Dermis blood vessel endothelial cell (primary cell): Measurements from ENCODE around the gene MAZ. TPM values are rescaled to one million over a fixed set of nuclear protein-coding genes. Genes with fewer than 3 reads are reported as not detected.

ENCODE experiments used
- DNase-seq: peaks from one replicate; pipeline ENCODE4 v3.0.0; 2010
- total RNA-seq: library from RNA; depleted of rRNA; stranded (reverse); fragments of >200 nt; gene quantifications from 2 replicates; pipeline ENCODE4 v1.2.3, GENCODE V29; 2014

Gene MAZ
- total RNA-seq, 1 donor from 2014 or later, result 130 TPM

GRCh38 chr16:29858149-29858849, 52.0 kb downstream of the MAZ start:
- no peak for DNase-seq

- DNase-seq, result no peak
Measured at GRCh38 chr16:29858974-29859373, 52.6 kb downstream of the MAZ start.

GRCh38 chr16:29860218-29860617, 53.9 kb downstream of the MAZ start:
- no peak for DNase-seq

Other genes with a start within 250 kb of the MAZ start
- not detected in 2 replicates for gene SPN, start 143.3 kb upstream of the MAZ start, total RNA-seq
- gene QPRT, start 127.3 kb upstream of the MAZ start, total RNA-seq, result 0.28 and 1.0 TPM in 2 replicates
- gene C16orf54, start 60.5 kb upstream of the MAZ start, total RNA-seq, result not detected in 2 replicates
- gene ZG16, start 28.3 kb upstream of the MAZ start, total RNA-seq, result not detected in 2 replicates
- 26.7 and 76.9 TPM in 2 replicates for gene KIF22, start 15.8 kb upstream of the MAZ start, total RNA-seq
- 0.68 TPM in 1 of 2 replicates, not detected in the other for gene PRRT2, start 5.7 kb downstream of the MAZ start, total RNA-seq
- gene PAGR1, start 9.6 kb downstream of the MAZ start, total RNA-seq, result 23.5 and 30.1 TPM in 2 replicates
- gene MVP, start 13.9 kb downstream of the MAZ start, total RNA-seq, result 222 and 262 TPM in 2 replicates
- gene CDIPT, start 56.7 kb downstream of the MAZ start, total RNA-seq, result 107 and 117 TPM in 2 replicates
- 0.68 and 2.2 TPM in 2 replicates for gene SEZ6L2, start 93.0 kb downstream of the MAZ start, total RNA-seq
- gene ASPHD1, start 94.0 kb downstream of the MAZ start, total RNA-seq, result 0.47 TPM in 1 of 2 replicates, not detected in the other
- 7.7 and 15.7 TPM in 2 replicates for gene KCTD13, start 119.7 kb downstream of the MAZ start, total RNA-seq
- gene TMEM219, start 155.6 kb downstream of the MAZ start, total RNA-seq, result 61.6 and 125 TPM in 2 replicates
- gene TAOK2, start 167.3 kb downstream of the MAZ start, total RNA-seq, result 159 and 160 TPM in 2 replicates
- 6.3 and 9.3 TPM in 2 replicates for gene HIRIP3, start 189.1 kb downstream of the MAZ start, total RNA-seq
- gene INO80E, start 189.7 kb downstream of the MAZ start, total RNA-seq, result 21.4 and 22.3 TPM in 2 replicates
- gene DOC2A, start 204.5 kb downstream of the MAZ start, total RNA-seq, result 0.47 and 2.0 TPM in 2 replicates
- not detected in 2 replicates for gene C16orf92, start 216.7 kb downstream of the MAZ start, total RNA-seq
- 0.47 TPM in 1 of 2 replicates, not detected in the other for gene TLCD3B, start 224.7 kb downstream of the MAZ start, total RNA-seq